T-cell (primary cell): ENCODE measurements around the gene DNAJC24. TPM values are rescaled to one million over a fixed set of nuclear protein-coding genes. Genes with fewer than 3 reads are reported as not detected.

Experiments
- ATAC-seq, 4 experiments: fragments of 200-7000 bp in 3 of 4; fragments of 150-1000 bp in 1 of 4; cut with Tn5 transposase; replicated peaks in 1 of 4; 1 replicate in 3 of 4; 2 replicates in 1 of 4; pipeline ENCODE4 v1.10.0; 2021; ENCODE audit warnings: moderate library complexity in 3 of 4, mild to moderate bottlenecking in 2 of 4, moderate number of reproducible peaks in 1 of 4
- CTCF ChIA-PET, 2 donors: fragments of 300-600 bp; sonication (Branson Sonifier 250); formaldehyde crosslinking; loops; one replicate each; lab custom pipeline; 2022; ENCODE audit warnings: antibody characterized with exemption in 2 of 2; lab: Charles Lee
- POLR2A ChIA-PET, 2 donors: fragments of 300-600 bp; sonication (Branson Sonifier 250); formaldehyde crosslinking; loops; one replicate each; lab custom pipeline; 2022; ENCODE audit warnings: antibody characterized with exemption in 2 of 2; lab: Charles Lee
- DNase-seq, 35 experiments: peaks; one replicate each; pipeline versions ENCODE4 v3.0.0 to v3.0.0-alpha.2; 2013 to 2023
- H3K27ac ChIP-seq: one replicate; pipeline ENCODE4 v1.5.1; 2013; ENCODE audit warnings: low read length
- H3K27me3 ChIP-seq, 2 experiments: replicated peaks in 1 of 2; 1 replicate in 1 of 2; 2 replicates in 1 of 2; pipeline versions ENCODE4 v1.6.1 to v1.7.0; 2013; ENCODE audit warnings: low read length in 1 of 2, mixed read lengths in 1 of 2; ENCODE audit not compliant: control insufficient read depth in 2 of 2, insufficient read depth in 2 of 2; ENCODE audit errors: extremely low read depth in 1 of 2
- H3K36me3 ChIP-seq, 2 donors: 1 replicate in 1 of 2; 2 replicates in 1 of 2; pipeline versions ENCODE4 v1.6.1 to v1.7.0; 2013; ENCODE audit warnings: low read length in 1 of 2; ENCODE audit not compliant: control insufficient read depth in 2 of 2, insufficient read depth in 1 of 2; ENCODE audit errors: extremely low read depth in 1 of 2
- H3K4me1 ChIP-seq, 2 experiments: 1 replicate in 1 of 2; 2 replicates in 1 of 2; pipeline versions ENCODE4 v1.6.1 to v1.7.0; 2013; ENCODE audit warnings: low read length in 2 of 2, mixed read lengths in 1 of 2; ENCODE audit not compliant: insufficient read depth in 2 of 2, control insufficient read depth in 1 of 2; ENCODE audit errors: extremely low read depth in 1 of 2
- H3K4me3 ChIP-seq, 2 donors: 1 replicate in 1 of 2; 2 replicates in 1 of 2; pipeline versions ENCODE4 v1.5.1 to v1.7.0; 2013; ENCODE audit warnings: mild to moderate bottlenecking in 2 of 2, low read length in 1 of 2, moderate library complexity in 1 of 2; ENCODE audit not compliant: control insufficient read depth in 1 of 2; ENCODE audit errors: extremely low read depth in 1 of 2
- H3K9me3 ChIP-seq: 2 replicates; pipeline ENCODE4 v1.7.0; 2013
- H3K27ac Mint-ChIP-seq, 2 donors: one replicate each; pipeline ENCODE4 v1.8.0; 2020 to 2021; ENCODE audit warnings: mild to moderate bottlenecking in 2 of 2, mixed read lengths in 2 of 2
- H3K27me3 Mint-ChIP-seq, 2 donors: one replicate each; pipeline ENCODE4 v1.8.0; 2021 to 2022; ENCODE audit warnings: mixed read lengths in 2 of 2
- H3K36me3 Mint-ChIP-seq: one replicate; pipeline ENCODE4 v1.8.0; 2021; ENCODE audit warnings: mixed read lengths
- H3K4me1 Mint-ChIP-seq, 3 donors: one replicate each; pipeline ENCODE4 v1.8.0; 2020 to 2022; ENCODE audit warnings: mixed read lengths in 3 of 3, mild to moderate bottlenecking in 1 of 3
- H3K4me3 Mint-ChIP-seq, 3 donors: one replicate each; pipeline ENCODE4 v1.8.0; 2020 to 2022; ENCODE audit warnings: mild to moderate bottlenecking in 3 of 3, mixed read lengths in 3 of 3, moderate library complexity in 3 of 3
- H3K9me3 Mint-ChIP-seq, 3 donors: one replicate each; pipeline ENCODE4 v1.8.0; 2020 to 2022; ENCODE audit warnings: mixed read lengths in 3 of 3
- WGBS: methylation state at CpG from one replicate; pipeline ENCODE4 v1.1.5; 2013; ENCODE audit warnings: missing lambda C conversion rate; ENCODE audit not compliant: insufficient coverage; 5-methylcytosine and 5-hydroxymethylcytosine counted together
- total RNA-seq, 35 experiments: library from RNA in 6 of 35; stranded (reverse) in 6 of 35; fragments of 120-200 nt in 1 of 35; gene quantifications; one replicate each; pipeline versions ENCODE4 v1.2.1 to v1.2.4 and lab custom pipeline; 2013 to 2026

Gene DNAJC24
- total RNA-seq, 5 donors from 2014 or later (not counting 1 experiment from before 2014, with no cell fraction given), result 15.0 to 23.4 (median 18.4) TPM

DNA sequence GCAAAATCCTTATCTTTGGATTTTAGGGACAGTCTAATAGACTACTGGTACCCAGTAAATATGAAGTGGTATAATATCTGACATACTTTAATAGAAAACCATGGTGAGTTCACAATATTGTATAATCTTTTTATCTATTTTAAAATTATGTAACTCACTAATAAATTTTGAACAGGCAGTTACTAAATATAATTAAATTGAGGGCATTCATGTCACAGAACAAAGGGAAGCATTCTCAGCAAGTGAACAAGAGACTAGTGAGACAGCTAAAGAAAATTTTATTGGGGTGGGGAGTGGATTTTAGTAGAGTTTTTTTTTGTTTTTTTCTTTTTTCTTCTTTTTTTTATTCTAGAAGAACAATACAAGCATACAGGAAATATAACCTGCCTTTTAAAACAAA is 55.0 kb downstream of the DNAJC24 start:
- H3K36me3 Mint-ChIP-seq, result peaks cover 13% of the 10 kb centered on the region
- no peaks in the 10 kb centered on the region for H3K4me1 Mint-ChIP-seq
- H3K9me3 ChIP-seq, result no peaks in the 10 kb centered on the region
- no peaks in the 10 kb centered on the region for H3K27me3 ChIP-seq
- ATAC-seq (no peak), DNase-seq (no peak)
- no peak overlapping the region for H3K27ac Mint-ChIP-seq
- no peak overlapping the region for H3K27ac ChIP-seq
- no peaks in the 10 kb centered on the region for H3K27me3 Mint-ChIP-seq
- ChIA-PET POLR2A (no interaction called here), CTCF (no interaction called here)
- no peaks in the 10 kb centered on the region for H3K4me1 ChIP-seq
- H3K36me3 ChIP-seq, result peaks cover 0 to 6% of the 10 kb centered on the region in 2 donors
- H3K4me3 Mint-ChIP-seq, result no peak overlapping the region
- no peak overlapping the region for H3K4me3 ChIP-seq
- H3K9me3 Mint-ChIP-seq, result no peaks in the 10 kb centered on the region

DNA sequence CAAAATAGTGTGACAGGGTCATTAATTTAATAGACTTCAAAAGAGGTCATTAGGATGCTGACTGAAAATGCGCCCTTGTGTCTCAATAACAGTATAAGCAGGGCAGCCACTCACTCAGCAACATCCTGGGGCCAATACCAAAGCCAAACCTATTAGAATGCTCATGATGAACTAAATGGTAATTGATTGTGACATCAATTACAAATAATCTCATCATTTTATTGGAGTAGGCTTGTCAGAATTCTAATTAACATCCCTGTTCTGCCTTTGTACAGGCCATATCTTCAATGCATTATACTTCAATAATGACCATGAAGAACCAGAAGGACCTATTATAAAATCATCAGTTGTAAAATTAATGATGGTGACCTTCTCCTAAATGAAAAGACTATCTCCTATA is 64.2 kb downstream of the DNAJC24 start:
- no peak overlapping the region for H3K4me3 Mint-ChIP-seq
- no peaks in the 10 kb centered on the region for H3K27me3 Mint-ChIP-seq
- peaks cover 4% of the 10 kb centered on the region for H3K9me3 ChIP-seq
- H3K36me3 Mint-ChIP-seq, result peaks cover 22% of the 10 kb centered on the region
- peaks cover 0 to 12% of the 10 kb centered on the region in 2 donors for H3K36me3 ChIP-seq
- ChIA-PET POLR2A (no interaction called here), CTCF (no interaction called here)
- H3K27ac ChIP-seq, result no peak overlapping the region
- H3K27me3 ChIP-seq, result no peaks in the 10 kb centered on the region
- no peaks in the 10 kb centered on the region for H3K4me1 ChIP-seq
- peaks cover 0 to 6% (median 0%) of the 10 kb centered on the region in 3 donors for H3K9me3 Mint-ChIP-seq
- H3K4me1 Mint-ChIP-seq, result peaks cover 5 to 12% (median 9%) of the 10 kb centered on the region in 3 donors
- H3K27ac Mint-ChIP-seq, result no peak overlapping the region
- no CpG with 5 or more reads among the region's 1 CpG for WGBS
- H3K4me3 ChIP-seq, result no peak overlapping the region
- no peak for ATAC-seq
- no peak for DNase-seq

DNA sequence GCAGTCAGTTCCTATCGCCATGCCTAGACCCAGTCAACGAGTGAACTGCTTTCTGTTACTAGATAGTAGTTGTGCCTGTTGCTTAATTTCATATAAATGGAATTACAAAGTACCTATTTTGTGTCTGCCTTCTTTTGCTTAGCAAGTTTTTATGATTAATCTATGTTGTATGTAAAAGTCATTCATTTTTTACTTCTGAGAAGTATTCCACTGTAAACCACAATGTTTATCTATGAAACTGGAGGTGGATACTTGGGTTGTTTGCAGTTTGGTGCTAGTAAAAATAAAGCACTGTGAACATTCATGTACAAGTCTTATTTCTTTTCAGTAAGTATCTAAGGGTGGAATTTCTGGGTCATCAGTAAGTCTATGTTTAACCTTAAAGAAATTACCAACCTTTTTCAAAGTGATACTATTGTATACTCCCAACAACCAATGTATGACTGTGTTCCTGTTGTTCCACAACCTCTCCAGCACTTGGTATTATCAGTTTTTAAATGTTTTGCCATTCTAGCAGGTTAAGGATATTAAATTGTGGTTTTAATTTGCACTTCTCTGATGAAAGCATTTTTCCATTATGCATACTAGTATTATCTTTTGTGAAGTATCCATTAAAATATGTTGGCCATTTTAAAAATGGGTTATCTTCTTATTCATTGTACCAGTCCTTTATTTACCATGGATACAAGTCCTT is 68.2 kb downstream of the DNAJC24 start:
- H3K4me1 ChIP-seq, result no peaks in the 10 kb centered on the region
- H3K4me3 Mint-ChIP-seq, result no peak overlapping the region
- peaks cover 4% of the 10 kb centered on the region for H3K9me3 ChIP-seq
- WGBS, result 60% methylated on average over 1 of the region's 2 CpGs
- DNase-seq (no peak), ATAC-seq (no peak)
- H3K4me3 ChIP-seq, result no peak overlapping the region
- CTCF ChIA-PET, result no interaction called here
- H3K9me3 Mint-ChIP-seq, result peaks cover 3 to 12% (median 6%) of the 10 kb centered on the region in 3 donors
- H3K27me3 Mint-ChIP-seq, result no peaks in the 10 kb centered on the region
- peaks cover 11 to 22% (median 12%) of the 10 kb centered on the region in 3 donors for H3K4me1 Mint-ChIP-seq
- peaks cover 4% of the 10 kb centered on the region for H3K36me3 Mint-ChIP-seq
- no peaks in the 10 kb centered on the region for H3K27me3 ChIP-seq
- H3K36me3 ChIP-seq, result no peaks in the 10 kb centered on the region
- POLR2A ChIA-PET, result interaction anchor here in 1 of 2 donors (0.6 kb wide), 1 partner anchor 694 kb away, joined by 3 read pairs; no protein-coding TSS in a partner anchor
- H3K27ac ChIP-seq, result no peak overlapping the region
- H3K27ac Mint-ChIP-seq, result no peak overlapping the region

DNA sequence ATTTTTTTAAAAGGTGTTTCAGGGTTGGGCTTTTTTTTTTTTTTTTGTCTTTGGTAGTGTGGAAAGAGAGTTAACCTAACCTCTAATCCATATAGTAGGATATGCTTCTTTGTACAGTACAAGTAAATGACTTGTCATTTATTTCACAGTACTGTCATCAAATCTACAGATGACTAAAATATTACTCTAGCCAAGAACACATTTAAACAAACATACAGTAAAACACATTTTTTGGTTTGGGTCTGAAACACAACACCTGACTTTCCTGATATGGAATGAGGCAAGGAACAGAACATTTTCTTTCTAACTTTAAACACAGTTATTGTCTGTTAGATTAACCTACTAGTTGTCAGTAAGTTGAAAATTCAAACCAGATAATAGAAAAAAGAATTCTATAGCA is 71.6 kb downstream of the DNAJC24 start:
- H3K4me1 ChIP-seq, result no peaks in the 10 kb centered on the region
- Mint-ChIP-seq H3K27ac (no peak overlapping the region), H3K4me3 (no peak overlapping the region), H3K9me3 (peaks cover 3 to 12% (median 6%) of the 10 kb centered on the region in 3 donors), H3K4me1 (peaks cover 11 to 22% (median 12%) of the 10 kb centered on the region in 3 donors), H3K36me3 (peaks cover 13% of the 10 kb centered on the region), H3K27me3 (no peaks in the 10 kb centered on the region)
- ATAC-seq, result no peak
- no peak overlapping the region for H3K27ac ChIP-seq
- no peaks in the 10 kb centered on the region for H3K36me3 ChIP-seq
- ChIA-PET POLR2A (no interaction called here), CTCF (no interaction called here)
- H3K27me3 ChIP-seq, result no peaks in the 10 kb centered on the region
- peaks cover 4% of the 10 kb centered on the region for H3K9me3 ChIP-seq
- no peak for DNase-seq
- no peak overlapping the region for H3K4me3 ChIP-seq

DNA sequence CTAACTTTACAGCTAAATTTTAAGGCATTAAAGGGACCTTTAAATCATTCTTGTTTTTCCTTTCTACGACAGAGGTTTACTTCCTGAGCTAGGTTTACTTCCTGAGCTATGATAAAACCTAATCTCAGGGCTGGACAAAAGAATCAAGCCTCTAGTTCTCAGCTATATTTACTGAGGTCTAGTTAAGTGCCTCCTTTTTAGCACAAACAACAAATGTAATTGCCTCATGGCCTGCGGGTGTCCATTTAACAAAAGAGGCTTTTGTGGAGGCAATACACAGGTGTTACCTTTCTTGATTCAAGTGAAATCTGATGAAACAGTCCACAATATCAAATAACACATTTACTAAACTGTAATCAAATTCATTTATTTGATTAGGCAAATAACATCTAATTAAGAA is 72.4 kb downstream of the DNAJC24 start:
- peaks cover 0 to under 1% of the 10 kb centered on the region in 2 donors for H3K36me3 ChIP-seq
- Mint-ChIP-seq H3K27ac (no peak overlapping the region), H3K27me3 (no peaks in the 10 kb centered on the region), H3K9me3 (peaks cover 3 to 12% (median 6%) of the 10 kb centered on the region in 3 donors), H3K4me1 (peaks cover 11 to 22% (median 11%) of the 10 kb centered on the region in 3 donors), H3K36me3 (peaks cover 19% of the 10 kb centered on the region), H3K4me3 (no peak overlapping the region)
- CTCF ChIA-PET, result no interaction called here
- no peaks in the 10 kb centered on the region for H3K4me1 ChIP-seq
- no peaks in the 10 kb centered on the region for H3K27me3 ChIP-seq
- no peak overlapping the region for H3K4me3 ChIP-seq
- peaks cover 4% of the 10 kb centered on the region for H3K9me3 ChIP-seq
- H3K27ac ChIP-seq, result no peak overlapping the region
- DNase-seq (no peak), ATAC-seq (no peak)
- POLR2A ChIA-PET, result no interaction called here
- WGBS, result 80% methylated on average over 1 of the region's 2 CpGs

DNA sequence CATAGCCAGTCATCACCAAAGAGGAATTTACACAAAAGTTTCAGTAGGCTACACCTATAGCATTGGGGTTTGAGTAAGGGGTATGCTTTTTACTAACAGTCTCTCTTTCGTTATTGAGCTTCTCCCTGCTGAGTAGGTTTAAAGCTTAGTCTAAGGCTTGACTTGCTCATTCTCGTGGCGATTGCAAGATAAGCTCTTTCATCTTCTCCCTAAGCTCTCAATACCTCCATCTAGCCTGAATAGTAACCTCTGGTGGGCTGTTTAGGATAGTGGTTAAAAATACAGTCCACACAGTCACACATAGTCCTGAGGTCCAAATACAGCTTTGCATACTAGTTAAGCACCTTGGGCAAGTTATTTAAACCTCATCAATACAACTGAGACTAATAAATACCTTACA is 74.1 kb downstream of the DNAJC24 start:
- H3K4me3 ChIP-seq, result no peak overlapping the region
- Mint-ChIP-seq H3K36me3 (peaks cover 30% of the 10 kb centered on the region), H3K27ac (no peak overlapping the region), H3K4me3 (no peak overlapping the region), H3K27me3 (no peaks in the 10 kb centered on the region), H3K4me1 (peaks cover 3 to 9% (median 7%) of the 10 kb centered on the region in 3 donors), H3K9me3 (peaks cover 3 to 6% (median 6%) of the 10 kb centered on the region in 3 donors)
- ATAC-seq, result no peak
- no peaks in the 10 kb centered on the region for H3K4me1 ChIP-seq
- CTCF ChIA-PET, result no interaction called here
- POLR2A ChIA-PET, result no interaction called here
- no peak overlapping the region for H3K27ac ChIP-seq
- no peaks in the 10 kb centered on the region for H3K9me3 ChIP-seq
- no peaks in the 10 kb centered on the region for H3K27me3 ChIP-seq
- WGBS, result no CpG with 5 or more reads among the region's 3 CpGs
- H3K36me3 ChIP-seq, result peaks cover 0 to 3% of the 10 kb centered on the region in 2 donors
- DNase-seq, result no peak
